RKO (cell line): ENCODE results near the gene PIGR.

Source experiments
- DNase-seq: peaks from one replicate; pipeline ENCODE4 v3.0.0-alpha.2; 2016; ENCODE audit warnings: low spot score

PIGR gene, protein sequence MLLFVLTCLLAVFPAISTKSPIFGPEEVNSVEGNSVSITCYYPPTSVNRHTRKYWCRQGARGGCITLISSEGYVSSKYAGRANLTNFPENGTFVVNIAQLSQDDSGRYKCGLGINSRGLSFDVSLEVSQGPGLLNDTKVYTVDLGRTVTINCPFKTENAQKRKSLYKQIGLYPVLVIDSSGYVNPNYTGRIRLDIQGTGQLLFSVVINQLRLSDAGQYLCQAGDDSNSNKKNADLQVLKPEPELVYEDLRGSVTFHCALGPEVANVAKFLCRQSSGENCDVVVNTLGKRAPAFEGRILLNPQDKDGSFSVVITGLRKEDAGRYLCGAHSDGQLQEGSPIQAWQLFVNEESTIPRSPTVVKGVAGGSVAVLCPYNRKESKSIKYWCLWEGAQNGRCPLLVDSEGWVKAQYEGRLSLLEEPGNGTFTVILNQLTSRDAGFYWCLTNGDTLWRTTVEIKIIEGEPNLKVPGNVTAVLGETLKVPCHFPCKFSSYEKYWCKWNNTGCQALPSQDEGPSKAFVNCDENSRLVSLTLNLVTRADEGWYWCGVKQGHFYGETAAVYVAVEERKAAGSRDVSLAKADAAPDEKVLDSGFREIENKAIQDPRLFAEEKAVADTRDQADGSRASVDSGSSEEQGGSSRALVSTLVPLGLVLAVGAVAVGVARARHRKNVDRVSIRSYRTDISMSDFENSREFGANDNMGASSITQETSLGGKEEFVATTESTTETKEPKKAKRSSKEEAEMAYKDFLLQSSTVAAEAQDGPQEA

DNA sequence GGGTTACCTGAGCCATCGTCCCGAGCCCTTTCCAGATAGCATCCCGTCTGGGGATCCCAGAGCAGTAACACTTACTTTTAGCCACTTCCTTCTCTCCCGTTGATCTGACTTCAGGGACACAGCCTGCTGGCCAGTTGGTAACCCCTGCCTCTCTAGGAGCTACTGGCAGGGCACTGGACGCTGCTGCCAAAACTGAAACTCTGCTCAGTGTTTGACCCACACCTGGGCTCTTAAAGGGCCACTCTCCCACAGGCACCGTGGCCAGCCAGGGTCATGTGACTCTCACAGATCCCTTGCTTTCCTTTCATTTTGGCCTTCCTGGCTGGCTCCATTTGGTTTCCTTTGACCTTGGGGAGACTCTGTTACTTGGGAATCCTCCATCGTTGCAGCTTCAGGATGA lies at the start of gene PIGR:
TSS of gene PIGR (minus strand) at position 206 of the 400 bp plus-strand sequence. CDS start 5,935 bp downstream, outside the sequence.
- no peak for DNase-seq

DNA sequence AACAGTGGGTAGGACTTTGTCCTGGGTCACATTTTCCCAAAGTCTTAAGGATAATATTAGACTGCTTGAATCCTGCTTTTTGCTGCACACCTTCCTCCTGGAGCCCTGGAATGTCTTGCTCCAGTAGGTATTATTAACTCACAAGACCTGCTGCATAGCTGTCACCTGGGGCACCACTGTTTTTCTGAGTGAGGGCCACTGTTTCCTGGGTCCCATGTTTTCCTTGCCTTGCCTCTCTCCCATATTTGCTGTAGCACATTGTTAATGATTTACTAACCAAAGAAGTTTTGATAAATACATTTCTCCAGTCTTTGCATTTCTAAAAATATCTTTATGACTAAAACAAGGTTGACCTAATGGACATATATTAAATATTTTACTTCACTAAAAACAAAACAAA lies 46.5 kb upstream of the PIGR start:
- DNase-seq = no peak

DNA sequence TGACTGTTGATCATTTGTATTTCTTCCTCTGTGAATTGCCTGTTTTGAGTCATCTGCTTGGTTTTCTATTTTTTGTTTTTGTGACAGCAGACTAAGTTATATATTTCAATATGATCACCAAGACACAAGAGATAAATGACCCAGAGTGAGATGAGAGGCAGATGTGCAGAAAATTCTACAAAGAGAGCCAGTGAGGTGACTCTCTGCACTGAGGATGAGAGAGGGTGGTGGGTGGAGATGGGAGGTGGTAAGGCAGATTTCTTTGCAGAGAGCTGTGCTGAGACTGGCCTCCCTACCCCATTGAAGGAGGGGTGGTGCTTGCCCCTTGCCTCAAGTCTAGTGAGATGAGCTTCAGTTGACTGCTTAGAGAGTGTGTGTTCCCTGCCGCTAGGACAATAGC lies 41.6 kb upstream of the PIGR start:
- DNase-seq = no peak

DNA sequence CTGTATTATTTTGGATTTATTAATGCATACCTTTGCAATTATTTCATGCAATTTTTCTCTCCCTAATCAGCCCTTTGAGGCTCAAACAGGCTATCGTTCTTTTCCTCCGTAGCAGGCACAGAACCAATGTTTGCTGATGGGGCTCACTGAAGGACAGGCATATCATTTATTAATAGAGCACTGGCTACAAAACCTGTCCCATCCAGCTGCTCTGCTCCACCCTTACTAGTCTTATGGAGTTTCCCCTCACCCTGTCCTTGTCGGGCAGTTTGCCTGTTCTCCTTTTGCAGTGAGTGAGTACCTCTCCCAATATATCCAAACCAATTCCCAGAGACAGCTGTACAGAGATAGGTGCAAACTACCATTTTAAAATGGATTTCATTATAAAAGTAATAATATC lies 40.6 kb upstream of the PIGR start:
- no peak for DNase-seq

DNA sequence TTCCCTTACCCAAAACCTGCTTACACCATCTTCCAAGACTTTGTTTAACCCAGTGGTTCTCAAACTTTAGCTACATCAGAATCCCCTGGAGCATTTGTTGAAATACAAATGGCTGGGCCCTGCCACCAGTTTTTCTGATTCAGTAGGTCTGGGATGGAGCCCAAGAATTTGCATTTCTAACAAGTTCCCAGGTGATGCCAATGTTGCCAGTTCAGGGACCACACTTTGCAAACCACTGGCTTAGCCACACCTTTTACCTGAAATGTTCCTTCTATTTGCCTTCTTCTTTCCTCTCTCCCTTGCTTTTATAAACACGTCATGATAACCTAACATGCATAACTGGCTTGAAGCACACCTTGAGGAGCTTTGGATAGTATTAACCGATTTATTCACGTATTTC lies 40.1 kb upstream of the PIGR start:
- DNase-seq = no peak

DNA sequence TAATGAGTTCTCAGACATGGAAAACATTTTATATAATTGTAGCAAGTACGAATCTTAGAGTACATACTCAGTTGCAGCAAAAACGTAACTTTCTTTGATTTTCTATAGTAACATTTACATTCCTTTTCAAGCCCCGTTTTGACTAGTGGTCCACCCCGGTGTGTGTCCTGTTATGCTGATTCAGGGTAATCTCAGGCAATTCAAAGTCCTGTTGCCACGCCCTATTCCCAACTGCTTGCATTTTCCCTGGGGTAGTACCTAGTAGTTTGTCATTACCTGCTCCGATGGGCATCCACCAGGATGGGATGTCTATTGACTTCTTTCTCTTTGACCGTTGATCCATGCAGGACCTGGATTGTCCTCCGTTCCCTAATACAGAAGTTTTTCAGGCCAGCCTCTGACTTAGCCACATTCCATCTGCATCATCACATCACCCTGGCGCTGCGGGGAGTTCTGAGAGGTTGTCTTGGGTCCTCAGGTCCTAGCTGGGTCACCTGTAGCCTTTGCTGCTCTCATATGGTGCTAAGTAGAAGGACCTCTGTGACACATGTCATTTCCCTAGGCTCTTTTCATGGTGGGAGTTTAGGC lies 39.0 kb upstream of the PIGR start:
- no peak for DNase-seq

DNA sequence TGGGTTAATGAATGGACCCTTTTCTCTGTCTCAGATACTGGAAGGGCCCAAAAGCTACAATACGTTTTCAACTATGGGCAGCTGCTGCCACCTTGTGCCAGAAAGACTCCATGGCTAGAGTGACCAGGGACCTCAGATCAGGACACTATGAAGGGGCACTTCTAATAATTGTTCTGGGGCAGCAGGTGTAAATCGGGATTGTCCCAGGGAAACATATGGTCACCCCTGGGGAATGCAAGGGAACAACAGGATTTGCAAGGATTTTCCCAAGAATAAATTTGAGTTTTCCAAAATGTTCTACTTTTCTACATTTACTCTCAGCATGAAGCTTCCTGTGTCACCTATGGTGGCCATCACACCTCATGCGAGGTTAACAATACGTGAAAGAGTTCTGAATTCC lies 36.0 kb upstream of the PIGR start:
- DNase-seq = peak; percentile 46

DNA sequence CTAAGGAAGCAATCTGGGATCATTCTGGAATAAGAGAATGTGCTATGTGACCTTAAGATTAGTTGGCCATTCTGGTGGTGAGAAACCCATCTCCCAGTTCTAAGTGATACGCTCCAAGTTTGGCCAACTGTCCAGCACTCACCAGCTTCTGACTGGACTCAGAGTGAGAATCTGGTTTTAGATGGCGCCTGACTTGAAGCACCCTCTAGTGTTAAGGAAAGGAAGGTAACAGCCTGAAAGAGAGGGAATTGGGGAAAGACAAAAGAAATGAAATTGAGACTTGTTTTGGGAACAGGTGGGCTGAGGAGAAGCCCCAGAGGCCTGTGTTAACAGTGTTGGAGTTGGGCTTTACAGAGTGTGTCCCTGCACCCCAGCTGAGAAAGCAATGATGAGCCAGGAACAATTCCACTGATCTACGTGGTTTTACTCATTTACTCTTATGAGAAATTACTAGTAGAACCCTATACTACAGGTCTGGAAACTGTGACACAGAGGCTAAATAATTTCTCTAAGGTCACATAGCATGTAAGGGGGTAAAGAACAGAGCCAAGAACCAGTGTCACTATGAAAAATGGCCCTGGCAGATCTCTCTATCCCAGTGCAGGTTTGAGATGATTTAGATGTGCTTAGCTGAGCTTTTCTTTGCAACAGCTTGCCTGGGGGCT lies 33.2 kb upstream of the PIGR start:
- peak; percentile 24 for DNase-seq

DNA sequence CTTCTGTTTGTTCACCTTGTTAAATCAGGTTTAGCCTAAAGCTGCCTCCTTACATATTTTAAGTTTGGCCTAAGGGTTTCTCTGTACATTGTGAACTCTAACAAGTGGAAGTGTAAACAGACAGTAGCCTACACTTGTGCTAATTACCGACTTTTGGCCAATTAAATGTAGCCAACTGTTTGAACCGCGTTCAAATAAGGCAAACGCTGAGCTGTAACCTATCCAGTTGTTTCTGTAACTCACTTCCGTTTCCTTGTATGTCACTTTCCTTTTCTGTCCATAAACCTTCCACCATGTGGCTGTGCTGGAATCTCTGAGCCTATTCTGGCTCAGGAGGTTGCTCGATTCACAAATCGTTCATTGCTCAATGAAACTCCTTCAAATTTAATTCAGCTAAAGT lies 32.0 kb upstream of the PIGR start:
- no peak for DNase-seq

DNA sequence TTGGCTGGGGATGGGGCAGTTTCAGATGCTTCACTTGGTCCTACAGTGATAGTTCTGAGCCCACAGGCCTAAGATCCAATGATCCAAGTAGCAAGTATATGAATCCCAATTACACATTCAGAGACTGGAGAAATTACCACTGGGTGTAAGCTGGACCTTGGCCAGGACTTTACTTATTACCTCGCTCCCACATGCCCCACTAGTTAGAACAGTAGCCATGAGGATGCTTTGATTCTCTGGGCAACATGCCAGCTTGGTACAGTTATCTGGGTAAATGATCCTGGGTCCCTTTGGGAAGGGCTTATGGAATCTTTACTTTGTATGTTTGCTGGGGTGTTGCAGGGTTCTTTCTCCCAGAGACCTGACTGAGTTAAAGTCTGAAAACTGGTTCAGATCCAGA lies 29.0 kb upstream of the PIGR start:
- no peak for DNase-seq

DNA sequence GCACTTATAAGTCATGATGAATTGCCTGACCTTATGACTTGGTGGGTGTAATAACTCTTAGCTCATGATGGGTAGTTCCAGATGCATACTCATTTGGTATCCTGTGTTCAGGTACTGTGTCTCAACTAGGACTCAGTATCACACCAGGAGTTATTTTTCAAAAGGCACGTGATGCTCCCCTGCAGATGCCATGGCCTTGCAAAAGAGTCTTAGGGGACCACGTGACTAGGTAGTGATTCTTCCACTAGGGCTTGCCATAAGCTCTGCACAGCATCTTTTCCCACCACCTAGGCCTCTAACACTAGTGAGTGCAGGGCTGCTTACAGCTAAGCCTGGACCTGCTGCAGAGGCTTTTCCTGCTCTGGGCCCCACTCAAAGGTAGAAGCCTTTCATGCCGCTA lies 27.9 kb upstream of the PIGR start:
- DNase-seq = no peak

DNA sequence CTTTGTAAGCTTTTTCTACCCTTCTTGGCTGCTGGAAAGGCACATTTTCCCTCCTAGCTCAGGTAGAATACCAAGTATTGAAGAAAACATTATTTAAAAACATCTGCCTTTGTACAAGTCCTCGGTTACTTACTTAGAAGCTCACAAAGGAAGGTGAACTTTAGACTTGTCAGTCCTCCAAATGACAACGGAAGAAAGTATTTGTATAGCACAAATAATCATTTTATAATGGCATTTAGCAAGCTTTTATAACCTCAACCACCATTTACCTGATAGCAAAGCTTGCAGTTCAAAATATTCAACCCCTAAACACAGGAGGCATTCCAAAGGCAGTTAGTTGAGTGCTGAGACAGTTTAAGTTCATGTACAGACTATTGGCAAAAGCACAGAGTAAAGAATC lies 26.5 kb upstream of the PIGR start:
- DNase-seq = no peak

DNA sequence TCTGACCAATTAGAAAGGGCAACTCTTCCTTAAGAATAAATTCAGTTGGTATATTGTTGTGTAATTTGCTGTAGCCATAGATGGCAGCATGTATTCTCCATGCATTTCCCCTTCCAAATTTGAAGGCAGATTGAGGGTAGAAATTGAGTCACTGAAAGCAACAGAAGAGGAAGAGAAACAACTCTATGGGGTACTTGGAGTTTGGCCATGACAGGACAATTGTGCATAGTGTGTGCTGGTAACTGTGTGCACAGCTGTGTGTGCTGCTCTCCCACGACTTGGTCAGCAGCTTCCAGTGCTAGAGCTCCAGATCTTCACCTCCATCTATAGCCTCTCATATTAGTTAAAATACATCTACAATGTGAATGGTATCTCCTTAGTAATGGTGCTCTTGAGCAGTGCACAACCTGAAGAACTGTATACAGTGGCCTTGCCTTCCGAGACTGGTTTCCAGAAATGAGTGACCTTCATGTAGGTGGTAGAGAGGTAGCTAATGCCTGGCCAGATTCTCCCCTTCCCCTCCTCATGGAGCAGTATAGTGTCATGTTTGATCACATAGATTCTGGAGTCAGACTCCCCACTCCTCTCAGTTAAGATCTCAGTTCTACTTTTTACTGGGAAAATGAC lies 24.9 kb upstream of the PIGR start:
- no peak for DNase-seq

DNA sequence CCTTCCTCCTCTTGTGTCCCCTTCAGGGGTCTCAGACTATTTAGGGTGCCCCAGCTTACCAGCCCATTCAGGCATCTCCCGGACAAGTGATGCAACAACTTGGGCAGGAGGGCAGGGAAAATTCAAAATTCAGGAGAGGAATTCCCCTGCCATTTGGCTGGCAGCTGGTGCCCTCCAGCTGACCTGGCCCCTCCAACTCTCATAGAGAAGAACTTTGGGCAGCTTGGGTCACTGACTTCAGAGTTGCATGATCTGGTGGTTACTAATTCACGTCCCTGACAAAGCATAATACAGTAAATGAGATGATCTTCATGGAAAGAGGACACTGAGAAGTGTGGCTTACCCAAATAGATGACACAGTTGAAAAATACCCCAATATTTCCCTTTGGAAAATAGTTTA lies 24.2 kb upstream of the PIGR start, which contains the start of gene FCAMR:
TSS of gene FCAMR (minus strand) at position 15 of the 400 bp plus-strand sequence. CDS start 335 bp downstream, outside the sequence.
- DNase-seq = no peak

DNA sequence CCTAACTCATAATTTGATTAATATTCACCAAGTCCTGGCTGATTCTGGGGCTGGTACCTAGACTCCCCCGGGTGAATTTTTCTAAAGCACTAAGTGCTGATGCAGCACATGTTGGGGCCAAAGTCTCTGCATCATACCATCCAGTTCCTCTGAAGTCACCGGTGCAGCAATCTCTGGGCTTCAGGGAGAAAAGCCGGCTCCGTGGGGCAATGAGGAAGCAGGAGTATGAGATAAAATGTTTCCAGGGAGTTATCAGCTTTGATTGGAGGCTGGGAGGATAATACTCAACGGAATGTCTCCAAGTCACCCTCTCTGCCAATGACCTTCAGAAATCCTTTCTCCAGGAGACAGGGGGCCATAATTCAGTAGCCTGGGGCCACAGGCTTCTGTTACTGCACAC lies 22.8 kb upstream of the PIGR start:
- DNase-seq = no peak

DNA sequence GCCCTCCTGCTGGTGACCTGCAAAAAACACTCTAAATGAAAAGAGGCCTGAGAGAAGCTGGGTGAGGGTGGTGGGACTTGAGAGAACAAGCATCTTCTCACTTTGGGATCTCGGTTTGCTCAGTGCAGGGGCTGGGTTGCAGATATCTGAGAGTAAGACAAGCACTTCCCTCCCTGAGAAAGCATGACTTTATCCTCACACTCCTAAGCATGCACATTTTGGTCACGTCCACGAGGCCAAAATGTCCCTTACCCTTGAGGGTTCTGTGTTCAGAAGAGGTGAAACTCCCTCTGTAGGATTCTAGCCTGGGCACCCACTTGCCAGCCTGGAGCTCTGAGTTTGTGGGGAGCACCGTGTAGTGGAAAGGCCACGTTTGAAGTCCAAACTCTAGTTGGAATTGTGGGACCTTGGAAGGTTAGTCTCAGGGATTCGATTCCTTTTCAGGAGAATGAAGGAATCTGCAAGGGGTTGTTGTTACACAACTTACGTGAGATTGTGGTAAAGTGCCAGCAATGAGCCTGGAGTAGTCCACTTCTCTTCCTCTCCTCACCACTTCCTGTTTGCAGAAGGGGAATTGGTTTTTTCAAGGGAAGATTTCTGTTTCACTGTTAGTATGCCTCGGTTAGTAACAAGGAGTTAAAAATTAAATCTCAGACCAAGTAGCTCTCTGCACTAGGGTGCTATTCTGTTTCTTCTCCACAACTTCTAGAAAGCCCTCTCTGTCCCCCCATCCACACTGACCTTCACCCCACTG lies 21.0 kb upstream of the PIGR start:
- DNase-seq = no peak

DNA sequence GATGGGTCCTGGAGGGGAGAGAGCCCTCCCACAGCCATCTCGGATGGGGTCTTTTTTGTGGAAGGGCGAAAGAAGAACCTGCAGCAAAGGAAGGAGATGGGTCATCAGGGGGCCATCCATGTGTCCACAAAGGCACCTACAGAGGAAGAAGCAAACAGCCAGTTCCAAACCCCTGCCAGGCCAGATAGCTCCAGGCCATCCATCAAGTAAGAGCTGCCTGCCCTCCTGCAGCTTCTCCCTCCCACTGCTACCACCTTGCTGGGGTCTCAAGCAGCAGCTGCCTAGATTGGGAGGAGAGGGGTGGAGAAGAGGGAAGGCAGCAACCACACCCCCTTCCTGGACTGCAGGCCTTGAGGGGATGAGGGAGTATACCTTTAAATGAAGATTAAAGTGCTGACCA lies 19.5 kb upstream of the PIGR start:
- DNase-seq = no peak

DNA sequence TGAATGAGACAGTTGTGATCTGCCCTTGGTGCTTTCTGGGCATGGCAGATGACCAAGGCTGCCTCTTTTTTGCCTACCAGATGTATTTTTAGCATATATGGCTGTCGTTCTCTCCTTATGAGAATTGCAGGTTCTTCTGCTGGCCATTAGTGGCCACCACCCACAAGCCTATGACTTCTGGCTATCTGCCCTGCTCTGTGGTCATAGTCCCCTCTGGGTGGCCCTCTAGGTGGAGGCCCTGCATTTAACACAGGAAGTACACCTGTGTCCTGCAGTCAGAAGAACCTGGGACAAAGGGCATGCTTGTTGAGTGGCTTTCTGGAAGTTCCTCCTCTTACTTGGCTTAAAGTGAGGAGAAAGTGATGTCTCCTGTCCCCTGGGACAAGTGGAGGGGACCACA lies 17.5 kb upstream of the PIGR start:
- DNase-seq = no peak

DNA sequence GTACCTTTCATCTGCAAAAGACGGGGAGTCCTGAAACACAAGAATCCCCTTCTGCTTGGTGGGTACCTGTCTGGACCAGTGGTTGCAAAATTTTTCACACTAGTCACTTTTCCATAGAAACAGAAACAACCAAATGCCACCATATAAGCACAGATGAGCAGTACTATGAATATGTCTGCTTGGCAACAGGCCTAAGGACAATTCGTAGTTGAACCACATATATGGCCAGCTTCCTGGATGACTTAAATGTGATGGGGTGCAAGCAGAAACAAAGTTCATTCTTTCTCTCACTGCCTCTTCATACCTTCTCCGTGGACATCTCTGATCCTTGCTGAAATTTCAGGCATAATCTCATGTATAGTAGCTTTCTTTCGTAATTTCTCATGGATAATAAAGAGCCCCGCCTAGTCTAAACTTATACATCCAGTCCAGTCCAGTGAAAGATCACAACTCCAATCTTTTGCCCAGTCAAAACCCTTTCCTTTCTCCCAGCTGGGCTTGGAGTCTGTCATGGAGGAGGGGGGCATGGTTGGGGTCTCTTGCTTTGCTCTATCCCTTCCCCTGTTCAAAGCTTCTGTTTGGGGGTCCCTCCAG lies 16.9 kb upstream of the PIGR start:
- DNase-seq = no peak

DNA sequence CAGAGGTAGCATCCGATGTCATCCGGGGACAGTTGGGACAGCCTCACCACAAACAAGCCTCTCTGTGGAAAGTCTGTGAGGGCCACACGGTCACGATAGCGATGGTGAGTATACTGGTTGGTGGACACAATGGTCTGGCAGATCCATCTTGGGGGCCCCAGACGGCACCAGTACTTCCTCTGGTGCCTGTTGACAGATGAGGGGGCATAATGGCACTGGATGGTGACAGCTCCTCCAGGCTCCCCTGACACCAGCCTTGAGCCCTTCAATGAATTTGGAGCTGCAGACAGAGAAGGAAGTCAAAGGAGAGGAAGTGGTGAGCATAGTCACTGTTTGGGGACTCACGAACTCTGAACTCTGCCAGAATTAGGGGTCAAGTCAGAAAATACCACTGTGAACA lies 16.0 kb upstream of the PIGR start:
- no peak for DNase-seq

DNA sequence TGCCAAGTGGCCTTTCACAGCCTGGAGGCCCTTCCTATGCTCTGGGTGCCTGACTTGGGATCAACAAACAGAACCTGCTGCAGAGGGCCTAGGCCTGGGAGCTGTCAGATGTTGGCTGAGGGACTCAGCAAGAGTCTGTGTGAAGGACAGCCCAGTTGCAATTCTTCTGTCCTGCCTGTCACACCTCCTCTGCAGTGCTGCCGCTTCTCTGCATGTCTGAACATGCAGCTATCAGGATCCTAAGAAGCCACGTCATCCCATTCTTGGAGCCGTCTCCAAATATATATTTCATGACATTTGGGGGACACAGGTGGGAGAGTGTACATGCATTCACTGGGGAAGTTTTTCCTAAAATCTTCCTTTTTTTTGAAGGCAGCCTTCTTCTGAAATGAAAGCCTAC lies 15.4 kb upstream of the PIGR start:
- no peak for DNase-seq
